GM12892 (cell line): ENCODE data around the gene CYP2C19.

ENCODE experiments used
- POLR2A ChIP-seq: IDR thresholded peaks from 2 replicates; pipeline ENCODE4 v1.6.1; 2011; ENCODE audit warnings: low read depth, low read length, control low read depth
- POLR2AphosphoS5 ChIP-seq: IDR thresholded peaks from 2 replicates; pipeline ENCODE4 v1.6.1; 2011; ENCODE audit warnings: low read depth, low read length, control low read depth
- TAF1 ChIP-seq: IDR thresholded peaks from 2 replicates; pipeline ENCODE4 v1.6.1; 2011; ENCODE audit warnings: low read depth, mild to moderate bottlenecking, control low read depth, low read length, borderline replicate concordance

GRCh38 chr10:94853065-94853464 is 90.6 kb downstream of the CYP2C19 start:
- no peak for TF ChIP-seq POLR2A
- no peak for TF ChIP-seq POLR2AphosphoS5
- TF ChIP-seq TAF1: no peak
